ENCODE data around the gene DHRSX.

Gene DHRSX

GRCh38 chrX:2327423-2327822 lies 173.4 kb downstream of the DHRSX start:
- H3K27me3 ChIP-seq (ENCODE audit: control insufficient read depth, low read length) = no peaks in the 10 kb centered on the region
- no peak overlapping the region for H3K27ac ChIP-seq (ENCODE audit: low read depth, low read length)
- 0 out of 2 replicates have a peak, but pooled peaks cover 5% of the 10 kb centered on the region for H3F3A ChIP-seq (ENCODE audit: control insufficient read depth, insufficient read depth)
- no peak overlapping the region for H3K4me2 ChIP-seq (ENCODE audit: low read length)
- no peaks in the 10 kb centered on the region for H3K9me2 ChIP-seq (replicated peaks; ENCODE audit: control insufficient read depth, low read length)
- no peaks in the 10 kb centered on the region for H3K36me3 ChIP-seq (ENCODE audit: control insufficient read depth, low read length)
- H3K4me1 ChIP-seq (ENCODE audit: control insufficient read depth, low read length) = peaks cover 10% of the 10 kb centered on the region
- no peaks in the 10 kb centered on the region for H4K20me1 ChIP-seq (ENCODE audit: control insufficient read depth, insufficient read depth, low read depth, low read length)
- H3K4me3 ChIP-seq (ENCODE audit: low read length) = no peak overlapping the region
- H3K79me2 ChIP-seq (ENCODE audit: control insufficient read depth, low read length) = no peaks in the 10 kb centered on the region
- peaks cover 3% of the 10 kb centered on the region for H3K9me3 ChIP-seq (ENCODE audit: control insufficient read depth, insufficient read depth, low read length)
- TF ChIP-seq EZH2phosphoT487 (IDR thresholded peaks at IDR 0.05; ENCODE audit: borderline replicate concordance, low read length) (no peak), CTCF (IDR thresholded peaks at IDR 0.05; ENCODE audit: low read depth, low read length, poor library complexity, severe bottlenecking) (no peak)

- H3K4me3 ChIP-seq (ENCODE audit: low read length) = peak overlapping the region; percentile 69
- H3K36me3 ChIP-seq (ENCODE audit: control insufficient read depth, low read length) = no peaks in the 10 kb centered on the region
Observed at GRCh38 chrX:2325076-2325784, 175.5 kb downstream of the DHRSX start.

GRCh38 chrX:2324151-2324550 lies 176.6 kb downstream of the DHRSX start:
- TF ChIP-seq EZH2phosphoT487 (IDR thresholded peaks at IDR 0.05; ENCODE audit: borderline replicate concordance, low read length) = no peak
- Histone ChIP-seq H3F3A (ENCODE audit: control insufficient read depth, insufficient read depth) (0 out of 2 replicates have a peak, but pooled peaks cover 5% of the 10 kb centered on the region), H3K27me3 (ENCODE audit: control insufficient read depth, low read length) (no peaks in the 10 kb centered on the region), H3K9me2 (replicated peaks; ENCODE audit: control insufficient read depth, low read length) (no peaks in the 10 kb centered on the region), H3K4me2 (ENCODE audit: low read length) (no peak overlapping the region), H3K9me3 (ENCODE audit: control insufficient read depth, insufficient read depth, low read length) (peaks cover 3% of the 10 kb centered on the region), H3K79me2 (ENCODE audit: control insufficient read depth, low read length) (no peaks in the 10 kb centered on the region), H4K20me1 (ENCODE audit: control insufficient read depth, insufficient read depth, low read depth, low read length) (no peaks in the 10 kb centered on the region), H3K36me3 (ENCODE audit: control insufficient read depth, low read length) (no peaks in the 10 kb centered on the region), H3K4me3 (ENCODE audit: low read length) (no peak overlapping the region), H3K4me1 (ENCODE audit: control insufficient read depth, low read length) (peaks cover 10% of the 10 kb centered on the region), H3K27ac (ENCODE audit: low read depth, low read length) (no peak overlapping the region)

More at GRCh38 chrX:2325076-2325784, 175.5 kb downstream of the DHRSX start:
- Histone ChIP-seq H3K4me2 (ENCODE audit: low read length) (peak overlapping the region; percentile 51), H3K79me2 (ENCODE audit: control insufficient read depth, low read length) (no peaks in the 10 kb centered on the region), H3F3A (ENCODE audit: control insufficient read depth, insufficient read depth) (0 out of 2 replicates have a peak, but pooled peaks cover 5% of the 10 kb centered on the region), H3K27ac (ENCODE audit: low read depth, low read length) (peak overlapping the region; percentile 82), H3K9me3 (ENCODE audit: control insufficient read depth, insufficient read depth, low read length) (peaks cover 3% of the 10 kb centered on the region), H3K4me1 (ENCODE audit: control insufficient read depth, low read length) (peaks cover 10% of the 10 kb centered on the region), H3K9me2 (replicated peaks; ENCODE audit: control insufficient read depth, low read length) (no peaks in the 10 kb centered on the region), H4K20me1 (ENCODE audit: control insufficient read depth, insufficient read depth, low read depth, low read length) (no peaks in the 10 kb centered on the region), H3K27me3 (ENCODE audit: control insufficient read depth, low read length) (no peaks in the 10 kb centered on the region)
- TF ChIP-seq EZH2phosphoT487 (IDR thresholded peaks at IDR 0.05; ENCODE audit: borderline replicate concordance, low read length) = no peak
- no peak for TF ChIP-seq CTCF (IDR thresholded peaks at IDR 0.05; ENCODE audit: low read depth, low read length, poor library complexity, severe bottlenecking)

GRCh38 chrX:2321411-2321810 lies 179.4 kb downstream of the DHRSX start:
- no peak overlapping the region for H3K4me3 ChIP-seq (ENCODE audit: low read length)
- H3K4me2 ChIP-seq (ENCODE audit: low read length) = no peak overlapping the region
- no peaks in the 10 kb centered on the region for H3K79me2 ChIP-seq (ENCODE audit: control insufficient read depth, low read length)
- H3K27me3 ChIP-seq (ENCODE audit: control insufficient read depth, low read length) = no peaks in the 10 kb centered on the region
- H3K4me1 ChIP-seq (ENCODE audit: control insufficient read depth, low read length) = peaks cover 10% of the 10 kb centered on the region
- TF ChIP-seq CTCF (IDR thresholded peaks at IDR 0.05; ENCODE audit: low read depth, low read length, poor library complexity, severe bottlenecking) = no peak
- no peak for TF ChIP-seq EZH2phosphoT487 (IDR thresholded peaks at IDR 0.05; ENCODE audit: borderline replicate concordance, low read length)
- peaks cover 3% of the 10 kb centered on the region for H3K9me3 ChIP-seq (ENCODE audit: control insufficient read depth, insufficient read depth, low read length)
- no peak overlapping the region for H3K27ac ChIP-seq (ENCODE audit: low read depth, low read length)
- H3F3A ChIP-seq (ENCODE audit: control insufficient read depth, insufficient read depth) = 0 out of 2 replicates have a peak, but pooled peaks cover 5% of the 10 kb centered on the region
- no peaks in the 10 kb centered on the region for H4K20me1 ChIP-seq (ENCODE audit: control insufficient read depth, insufficient read depth, low read depth, low read length)
- H3K9me2 ChIP-seq (replicated peaks; ENCODE audit: control insufficient read depth, low read length) = no peaks in the 10 kb centered on the region
- no peaks in the 10 kb centered on the region for H3K36me3 ChIP-seq (ENCODE audit: control insufficient read depth, low read length)
